ENCODE data around the gene TUBA4A.

DNA sequence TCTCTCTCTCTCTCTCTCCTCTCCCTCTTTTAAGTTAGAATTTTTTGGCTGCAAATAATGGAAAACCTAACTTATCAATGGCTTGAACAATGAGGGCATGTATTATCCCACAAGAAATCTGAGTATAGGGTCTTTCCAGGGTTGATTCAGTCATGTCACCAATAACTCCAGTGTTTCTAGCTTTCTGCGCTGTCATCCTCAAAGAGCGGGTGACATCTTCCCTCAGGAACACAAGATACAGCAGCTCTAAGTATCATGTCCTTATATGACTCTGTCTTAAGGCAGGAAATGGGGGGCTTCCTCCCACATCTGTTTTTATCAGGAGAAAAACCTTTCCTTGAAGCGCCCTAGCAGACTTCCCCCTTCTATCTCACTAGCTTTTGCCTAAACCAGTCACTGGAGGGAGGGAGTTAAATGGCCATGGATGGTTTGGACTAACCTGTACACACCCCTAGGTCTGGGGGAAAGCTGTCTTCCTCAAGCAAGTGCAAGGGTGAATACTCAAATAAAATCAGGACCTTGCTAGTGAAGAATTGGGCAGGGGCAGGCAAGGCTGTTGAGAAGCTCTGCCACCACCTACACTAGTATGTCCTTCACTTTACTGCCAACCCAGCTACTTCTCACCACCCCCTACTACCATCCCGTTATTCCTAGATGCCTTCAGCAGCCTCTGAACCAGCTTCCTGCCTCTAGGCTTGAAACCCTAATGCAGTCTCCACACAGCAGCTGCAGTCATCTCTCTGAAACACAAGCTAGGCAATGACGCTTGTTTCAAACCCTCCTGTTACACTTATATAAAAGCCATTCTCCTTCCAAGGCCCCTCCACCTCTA, 7.5 kb upstream of the TUBA4A start:
- TF ChIP-seq, protein P1, sequence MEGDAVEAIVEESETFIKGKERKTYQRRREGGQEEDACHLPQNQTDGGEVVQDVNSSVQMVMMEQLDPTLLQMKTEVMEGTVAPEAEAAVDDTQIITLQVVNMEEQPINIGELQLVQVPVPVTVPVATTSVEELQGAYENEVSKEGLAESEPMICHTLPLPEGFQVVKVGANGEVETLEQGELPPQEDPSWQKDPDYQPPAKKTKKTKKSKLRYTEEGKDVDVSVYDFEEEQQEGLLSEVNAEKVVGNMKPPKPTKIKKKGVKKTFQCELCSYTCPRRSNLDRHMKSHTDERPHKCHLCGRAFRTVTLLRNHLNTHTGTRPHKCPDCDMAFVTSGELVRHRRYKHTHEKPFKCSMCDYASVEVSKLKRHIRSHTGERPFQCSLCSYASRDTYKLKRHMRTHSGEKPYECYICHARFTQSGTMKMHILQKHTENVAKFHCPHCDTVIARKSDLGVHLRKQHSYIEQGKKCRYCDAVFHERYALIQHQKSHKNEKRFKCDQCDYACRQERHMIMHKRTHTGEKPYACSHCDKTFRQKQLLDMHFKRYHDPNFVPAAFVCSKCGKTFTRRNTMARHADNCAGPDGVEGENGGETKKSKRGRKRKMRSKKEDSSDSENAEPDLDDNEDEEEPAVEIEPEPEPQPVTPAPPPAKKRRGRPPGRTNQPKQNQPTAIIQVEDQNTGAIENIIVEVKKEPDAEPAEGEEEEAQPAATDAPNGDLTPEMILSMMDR (IDR thresholded peaks at IDR 0.05): no peak
- TF ChIP-seq EP300 (IDR thresholded peaks at IDR 0.05): no peak
